B cell (primary cell): ENCODE results near the gene ABCC3.

Source experiments
- CTCF ChIP-seq: fragments of 200-600 bp; IDR thresholded peaks from one replicate; pipeline ENCODE4 v1.8.0; 2022; ENCODE audit warnings: antibody characterized with exemption, mild to moderate bottlenecking
- EZH2 ChIP-seq: IDR thresholded peaks from 2 replicates; pipeline ENCODE4 v1.6.1; 2012; ENCODE audit warnings: borderline replicate concordance, low read depth, mild to moderate bottlenecking, moderate library complexity, low read length; ENCODE audit not compliant: insufficient read depth, poor library complexity, severe bottlenecking

GRCh38 chr17:50653738-50654137 is 19.1 kb downstream of the ABCC3 start:
- TF ChIP-seq CTCF (no peak), EZH2 (no peak)
